ENCODE results near the gene BAAT.

BAAT gene

GRCh38 chr9:101311758-101312420 is 72.9 kb downstream of the BAAT start:
- Histone ChIP-seq H3K9me3 (ENCODE audit: insufficient read depth, low read length) (no peaks in the 10 kb centered on the region), H3K9ac (ENCODE audit: low read length) (no peak overlapping the region), H3K36me3 (ENCODE audit: low read length) (no peaks in the 10 kb centered on the region), H3K79me2 (ENCODE audit: insufficient read depth, low read length) (no peaks in the 10 kb centered on the region), H3K9me2 (replicated peaks; ENCODE audit: insufficient read depth, low read length) (no peaks in the 10 kb centered on the region), H3K4me3 (ENCODE audit: insufficient read depth, low read length, poor library complexity, severe bottlenecking) (no peak overlapping the region), H2AFZ (ENCODE audit: low read depth, low read length, severe bottlenecking) (no peak overlapping the region), H3F3A (ENCODE audit: insufficient read depth) (no peaks in the 10 kb centered on the region), H3K4me2 (ENCODE audit: low read depth, low read length, poor library complexity, severe bottlenecking) (no peak overlapping the region), H3K27me3 (ENCODE audit: low read length) (no peaks in the 10 kb centered on the region), H3K27ac (ENCODE audit: low read depth, low read length) (no peak overlapping the region), H4K20me1 (ENCODE audit: low read depth, low read length) (no peaks in the 10 kb centered on the region)
- peak; percentile 58 for TF ChIP-seq CTCF (IDR thresholded peaks at IDR 0.05; ENCODE audit: insufficient read depth, low read length, poor library complexity, severe bottlenecking)
- no peak for TF ChIP-seq EZH2phosphoT487 (conservative IDR thresholded peaks at IDR 0.05; ENCODE audit: low read length)

GRCh38 chr9:101311191-101311590 is 73.6 kb downstream of the BAAT start:
- Histone ChIP-seq H3K36me3 (ENCODE audit: low read length) (no peaks in the 10 kb centered on the region), H3K4me3 (ENCODE audit: insufficient read depth, low read length, poor library complexity, severe bottlenecking) (no peak overlapping the region), H3K9ac (ENCODE audit: low read length) (no peak overlapping the region), H3K27me3 (ENCODE audit: low read length) (no peaks in the 10 kb centered on the region), H3K27ac (ENCODE audit: low read depth, low read length) (no peak overlapping the region), H2AFZ (ENCODE audit: low read depth, low read length, severe bottlenecking) (no peak overlapping the region), H3F3A (ENCODE audit: insufficient read depth) (no peaks in the 10 kb centered on the region), H3K79me2 (ENCODE audit: insufficient read depth, low read length) (no peaks in the 10 kb centered on the region), H4K20me1 (ENCODE audit: low read depth, low read length) (no peaks in the 10 kb centered on the region), H3K4me2 (ENCODE audit: low read depth, low read length, poor library complexity, severe bottlenecking) (no peak overlapping the region), H3K9me2 (replicated peaks; ENCODE audit: insufficient read depth, low read length) (no peaks in the 10 kb centered on the region), H3K9me3 (ENCODE audit: insufficient read depth, low read length) (no peaks in the 10 kb centered on the region)
- TF ChIP-seq CTCF (IDR thresholded peaks at IDR 0.05; ENCODE audit: insufficient read depth, low read length, poor library complexity, severe bottlenecking) (no peak), EZH2phosphoT487 (conservative IDR thresholded peaks at IDR 0.05; ENCODE audit: low read length) (no peak)

All from SU-DHL-6 (cell line).